Measurements from ENCODE around the gene STX2. TPM values are rescaled to one million over a fixed set of nuclear protein-coding genes. Genes with fewer than 3 reads are reported as not detected.
"Not testable (repeated sequence)": the region's sequence is repeated elsewhere in the genome, so short reads cannot be mapped to it uniquely, and the experiment has no call there.

STX2 gene
- total RNA-seq, 4 donors from 2014 or later = 4.8 to 12.0 (median 9.1) TPM

GRCh38 chr12:130871286-130872178, 32.5 kb upstream of the STX2 start, which contains the start of gene RAN:
Gene RAN, plus strand, starts transcription at chr12:130872066. Its CDS starts 528 bp downstream, at chr12:130872594.
- Histone ChIP-seq H3K27me3 (no peaks in the 10 kb centered on the region), H3K9me3 (no peaks in the 10 kb centered on the region), H3K4me1 (peaks cover 11 to 15% of the 10 kb centered on the region in 2 donors), H3K27ac (peak within 1 kb of the TSS; percentile 71 to 91 (median 83)), H3K4me3 (peak within 1 kb of the TSS; percentile 55 to 90 (median 68)), H3K36me3 (peaks cover 0 to 39% of the 10 kb centered on the region in 2 donors)
- TF ChIP-seq POLR2A (IDR thresholded peaks at IDR 0.05) (peak; percentile 63 to 77), CTCF (IDR thresholded peaks at IDR 0.05 in 4 of 5, conservative IDR thresholded peaks at IDR 0.05 in 1 of 5) (no peak)
- in situ Hi-C loops (cut with MboI; ENCODE audit: low sequenced_read_pairs in 4 of 4) = loop anchor here in 1 of 4 donors (5.0 kb wide), 1 partner anchor 34 kb away; the partner anchor contains the start of gene STX2
- intact Hi-C loops (cut with DNase I; ENCODE audit: low total_unique reads) = loop anchor here (1.0 to 10.0 kb wide), 2 partner anchors 32 to 1273 kb away; partner anchors contain the start of genes DDX51, NOC4L and STX2
- DNase-seq = peak; percentile 88
- peak; percentile 90 for ATAC-seq

DNA sequence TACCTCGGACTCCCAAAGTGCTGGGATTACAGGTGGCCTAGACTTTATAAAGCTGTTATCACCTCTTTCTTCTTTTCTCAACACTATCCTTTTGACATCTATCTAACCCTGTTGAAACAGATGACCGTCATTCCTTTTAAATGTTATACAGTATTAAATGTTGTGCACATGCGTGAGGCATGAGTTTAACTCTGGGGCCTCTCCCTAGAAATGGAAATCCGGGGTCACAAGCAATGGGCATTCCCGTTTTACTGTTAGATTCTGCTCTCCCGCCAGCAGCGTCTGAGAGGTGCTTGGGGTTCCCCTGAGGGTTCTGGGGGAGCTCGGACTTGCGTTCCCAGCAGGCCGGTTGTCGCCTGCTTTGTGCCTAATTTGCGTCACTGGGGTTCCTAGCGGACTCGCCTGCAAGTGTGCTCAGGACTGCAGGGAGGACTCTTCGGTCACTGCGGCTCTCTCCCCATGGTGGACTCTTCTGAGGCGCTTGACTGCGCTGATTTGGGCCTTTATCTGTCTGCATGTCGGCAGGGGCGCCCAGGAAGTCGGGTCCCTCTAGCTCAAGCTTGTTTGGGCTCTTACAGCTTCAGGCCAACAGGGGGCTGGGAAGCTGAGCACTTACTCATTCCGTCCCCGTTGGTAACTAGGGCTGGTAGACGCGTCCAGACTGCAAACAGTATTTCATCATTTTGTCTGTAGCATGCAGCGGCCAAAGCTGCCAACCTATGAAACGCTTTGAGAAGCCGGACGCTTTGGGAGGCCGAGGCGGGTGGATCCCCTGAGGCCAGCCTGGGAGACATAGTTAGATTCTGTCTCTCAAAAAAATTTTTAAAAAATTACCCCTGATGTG, 31.6 kb upstream of the STX2 start:
- TF ChIP-seq CTCF (IDR thresholded peaks at IDR 0.05 in 4 of 5, conservative IDR thresholded peaks at IDR 0.05 in 1 of 5) (peak in 4 of 5 experiments; percentile 11 to 40 (median 26)), POLR2A (IDR thresholded peaks at IDR 0.05) (no peak)
- H3K36me3 ChIP-seq = peaks cover 0 to 30% of the 10 kb centered on the region in 2 donors
- H3K27ac ChIP-seq = peak overlapping the region; percentile 71 to 87 (median 78)
- H3K4me3 ChIP-seq = peak overlapping the region; percentile 49 to 81 (median 59)
- DNase-seq (peak; percentile 31 to 53), ATAC-seq (peak; percentile 14 to 32)
- H3K27me3 ChIP-seq = no peaks in the 10 kb centered on the region
- H3K4me1 ChIP-seq = peaks cover 11 to 15% of the 10 kb centered on the region in 2 donors
- H3K9me3 ChIP-seq = no peaks in the 10 kb centered on the region
- in situ Hi-C loops (cut with MboI; ENCODE audit: low sequenced_read_pairs in 4 of 4) (loop anchor here in 1 of 4 donors (5.0 kb wide), 1 partner anchor 33 kb away; the partner anchor contains the start of gene STX2), intact Hi-C loops (cut with DNase I; ENCODE audit: low total_unique reads) (loop anchor here (1.0 to 10.0 kb wide), 2 partner anchors 31 to 1274 kb away; partner anchors contain the start of genes DDX51, NOC4L and STX2)

DNA sequence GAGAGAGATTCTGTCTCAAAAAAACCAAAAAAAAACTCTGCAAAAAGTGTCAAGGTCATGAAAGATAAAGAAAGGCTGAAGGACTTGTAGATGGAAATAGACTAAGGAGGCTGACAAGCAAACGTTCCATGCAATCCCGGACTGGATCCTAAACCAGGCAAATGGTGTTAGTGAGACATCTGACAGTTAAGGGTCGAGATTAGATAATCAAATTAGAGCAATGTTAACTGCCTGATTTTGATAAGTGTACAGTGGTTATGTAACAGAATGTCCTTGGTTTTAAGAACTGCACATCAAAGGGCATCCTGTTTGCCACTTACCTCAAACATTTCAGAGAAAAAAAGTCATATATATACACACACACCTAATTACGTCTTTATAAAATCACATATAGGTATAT, 29.4 kb upstream of the STX2 start:
- intact Hi-C loops (cut with DNase I; ENCODE audit: low total_unique reads) = no loop called here
- peaks cover 0 to 8% of the 10 kb centered on the region in 2 donors for H3K36me3 ChIP-seq
- H3K27me3 ChIP-seq = no peaks in the 10 kb centered on the region
- H3K4me1 ChIP-seq = peaks cover 8 to 9% of the 10 kb centered on the region in 2 donors
- no peak overlapping the region for H3K27ac ChIP-seq
- H3K9me3 ChIP-seq = no peaks in the 10 kb centered on the region
- TF ChIP-seq CTCF (IDR thresholded peaks at IDR 0.05 in 4 of 5, conservative IDR thresholded peaks at IDR 0.05 in 1 of 5) (no peak), POLR2A (IDR thresholded peaks at IDR 0.05) (no peak)
- in situ Hi-C loops (cut with MboI; ENCODE audit: low sequenced_read_pairs in 4 of 4) = no loop called here
- ATAC-seq = no peak
- no peak for DNase-seq
- H3K4me3 ChIP-seq = no peak overlapping the region

DNA sequence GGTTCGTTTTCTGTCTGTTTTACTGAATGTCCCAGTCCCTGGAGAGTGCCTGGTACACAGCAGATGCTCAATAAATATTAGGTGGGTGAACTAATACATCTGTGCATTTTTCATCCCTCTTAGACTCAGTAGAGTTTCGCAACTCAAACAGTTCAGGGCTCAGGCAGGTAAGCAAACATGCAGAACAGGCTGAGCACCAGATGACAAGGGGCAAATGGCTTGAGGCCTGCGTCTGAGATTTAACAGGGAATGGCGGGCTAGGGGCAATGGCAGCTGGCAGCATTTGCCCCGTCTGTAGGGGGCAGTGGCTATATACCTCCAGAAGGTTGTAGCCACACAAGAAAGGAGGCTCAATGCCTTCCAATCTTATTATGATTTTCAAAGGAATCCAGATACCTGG, 24.2 kb upstream of the STX2 start:
- intact Hi-C loops (cut with DNase I; ENCODE audit: low total_unique reads) (no loop called here), in situ Hi-C loops (cut with MboI; ENCODE audit: low sequenced_read_pairs in 4 of 4) (no loop called here)
- Histone ChIP-seq H3K4me3 (no peak overlapping the region), H3K27me3 (no peaks in the 10 kb centered on the region), H3K4me1 (no peaks in the 10 kb centered on the region), H3K36me3 (no peaks in the 10 kb centered on the region), H3K9me3 (no peaks in the 10 kb centered on the region), H3K27ac (no peak overlapping the region)
- TF ChIP-seq POLR2A (IDR thresholded peaks at IDR 0.05) (no peak), CTCF (IDR thresholded peaks at IDR 0.05 in 4 of 5, conservative IDR thresholded peaks at IDR 0.05 in 1 of 5) (no peak)
- DNase-seq (no peak), ATAC-seq (no peak)

GRCh38 chr12:130862771-130863170, 23.7 kb upstream of the STX2 start:
- H3K9me3 ChIP-seq; H3K36me3 ChIP-seq; H3K4me3 ChIP-seq; DNase-seq; H3K27me3 ChIP-seq; H3K4me1 ChIP-seq; in situ Hi-C loops (cut with MboI; ENCODE audit: low sequenced_read_pairs in 4 of 4); ATAC-seq; H3K27ac ChIP-seq; intact Hi-C loops (cut with DNase I; ENCODE audit: low total_unique reads): not testable (repeated sequence)

Measured in gastrocnemius medialis (tissue), 4 donors.